Myocyte (in vitro differentiated cells): Measurements from ENCODE around the gene DKK1. TPM values are rescaled to one million over a fixed set of nuclear protein-coding genes. Genes with fewer than 3 reads are reported as not detected.
"Not testable (repeated sequence)": the region's sequence is repeated elsewhere in the genome, so short reads cannot be mapped to it uniquely, and the experiment has no call there.

Experiments
- DNase-seq: peaks from one replicate; pipeline ENCODE4 v3.0.0-alpha.2; 2012; ENCODE audit warnings: low read depth
- total RNA-seq: library from RNA; depleted of rRNA; stranded (reverse); fragments of >200 nt; gene quantifications from 2 replicates; pipeline ENCODE4 v1.2.3, GENCODE V29; 2014

The DKK1 gene
- total RNA-seq, 1 donor from 2014 or later = 13.5 TPM

DNA sequence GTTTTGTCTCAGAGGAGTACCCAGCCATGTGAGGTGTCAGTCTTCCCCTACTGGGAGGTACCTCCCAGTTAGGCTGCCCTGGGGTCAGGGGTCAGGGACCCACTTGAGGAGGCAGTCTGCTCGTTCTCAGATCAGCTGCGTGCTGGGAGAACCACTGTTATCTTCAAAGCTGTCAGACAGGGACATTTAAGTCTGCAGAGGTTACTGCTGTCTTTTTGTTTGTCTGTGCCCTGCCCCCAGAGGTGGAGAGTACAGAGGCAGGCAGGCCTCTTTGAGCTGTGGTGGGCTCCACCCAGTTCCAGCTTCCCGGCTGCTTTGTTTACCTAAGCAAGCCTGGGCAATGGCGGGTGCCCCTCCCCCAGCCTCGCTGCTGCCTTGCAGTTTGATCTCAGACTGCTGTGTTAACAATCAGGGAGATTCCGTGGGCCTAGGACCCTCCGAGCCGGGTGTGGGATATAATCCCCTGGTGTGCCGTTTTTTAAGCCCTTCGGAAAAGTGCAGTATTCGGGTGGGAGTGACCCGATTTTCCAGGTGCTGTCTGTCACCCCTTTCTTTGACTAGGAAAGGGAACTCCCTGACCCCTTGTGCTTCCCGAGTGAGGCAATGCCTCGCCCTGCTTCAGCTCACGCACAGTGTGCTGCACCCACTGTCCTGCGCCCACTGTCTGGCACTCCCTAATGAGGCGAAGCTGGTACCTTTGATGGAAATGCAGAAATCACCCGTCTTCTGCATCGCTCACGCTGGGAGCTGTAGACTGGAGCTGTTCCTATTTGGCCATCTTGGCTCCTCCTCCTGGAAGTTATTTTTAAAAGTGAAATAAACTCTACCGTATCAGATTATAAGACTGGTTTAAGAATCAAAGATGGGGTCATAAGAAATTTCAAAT lies 51.7 kb downstream of the DKK1 start:
- not testable (repeated sequence) for DNase-seq
